Measurements from ENCODE around the gene TOMM70. TPM values are rescaled to one million over a fixed set of nuclear protein-coding genes. Genes with fewer than 3 reads are reported as not detected.

Gene TOMM70
- total and polyA plus RNA-seq, 2 of the 13 experiments (the other 11 are each of a cell fraction or from before 2014, with no cell fraction given), result 27.0 to 77.2 TPM

GRCh38 chr3:100334488-100335351, 66.2 kb downstream of the TOMM70 start, which contains the start of gene NIT2 (continued):
- TF ChIP-seq ZNF777 (CRISPR knock-in tag; IDR thresholded peaks at IDR 0.05), result peak; percentile 80
- no peak for TF ChIP-seq ARNT (IDR thresholded peaks at IDR 0.05)
- TF ChIP-seq ZNF180 (CRISPR knock-in tag; IDR thresholded peaks at IDR 0.05; ENCODE audit: borderline replicate concordance, low read depth), result no peak
- no peak for TF ChIP-seq NFAT5 (CRISPR knock-in tag; IDR thresholded peaks at IDR 0.05)
- no peak for TF ChIP-seq LCORL (IDR thresholded peaks at IDR 0.05)
- TF ChIP-seq LCORL (CRISPR knock-in tag; IDR thresholded peaks at IDR 0.05), result no peak; the same call in 1 of the 2 replicates
- no peak for TF ChIP-seq NBN (conservative IDR thresholded peaks at IDR 0.05)
- peak; percentile 48; the same call in 1 of the 2 replicates for TF ChIP-seq KMT2A (CRISPR knock-in tag; IDR thresholded peaks at IDR 0.05)
- TF ChIP-seq ZGPAT (CRISPR knock-in tag; IDR thresholded peaks at IDR 0.05), result peak; percentile 84; the same call in 1 of the 2 replicates
- no peak for TF ChIP-seq GPBP1L1 (CRISPR knock-in tag; IDR thresholded peaks at IDR 0.05)
- peak; percentile 38; the same call in 1 of the 2 replicates for TF ChIP-seq ZNF446 (CRISPR knock-in tag; IDR thresholded peaks at IDR 0.05)
- no peak for TF ChIP-seq ZNF484 (CRISPR knock-in tag; IDR thresholded peaks at IDR 0.05; ENCODE audit: borderline replicate concordance, low read depth)
- no peak for TF ChIP-seq SCMH1 (CRISPR knock-in tag; IDR thresholded peaks at IDR 0.05; ENCODE audit: borderline replicate concordance)
- peak; percentile 34; the same call in 1 of the 2 replicates for TF ChIP-seq THRA (CRISPR knock-in tag; IDR thresholded peaks at IDR 0.05; ENCODE audit: borderline replicate concordance)
- peak; percentile 18 to 38; a peak in 2 of 4 replicates for TF ChIP-seq NR2F1 (CRISPR knock-in tag; IDR thresholded peaks at IDR 0.05)
- TF ChIP-seq SUZ12 (IDR thresholded peaks at IDR 0.05; ENCODE audit: low read depth, low read length), result no peak
- TF ChIP-seq ARNT2 (CRISPR knock-in tag; IDR thresholded peaks at IDR 0.05; ENCODE audit: low read depth), result peak; percentile 77; the same call in 1 of the 2 replicates
